Superior temporal gyrus (tissue), 1 donor: ENCODE results near the gene ODAD4.

Experiments
- DNase-seq: peaks from one replicate; pipeline ENCODE4 v3.0.0-alpha.2; 2016; ENCODE audit errors: extremely low spot score

Gene ODAD4, protein sequence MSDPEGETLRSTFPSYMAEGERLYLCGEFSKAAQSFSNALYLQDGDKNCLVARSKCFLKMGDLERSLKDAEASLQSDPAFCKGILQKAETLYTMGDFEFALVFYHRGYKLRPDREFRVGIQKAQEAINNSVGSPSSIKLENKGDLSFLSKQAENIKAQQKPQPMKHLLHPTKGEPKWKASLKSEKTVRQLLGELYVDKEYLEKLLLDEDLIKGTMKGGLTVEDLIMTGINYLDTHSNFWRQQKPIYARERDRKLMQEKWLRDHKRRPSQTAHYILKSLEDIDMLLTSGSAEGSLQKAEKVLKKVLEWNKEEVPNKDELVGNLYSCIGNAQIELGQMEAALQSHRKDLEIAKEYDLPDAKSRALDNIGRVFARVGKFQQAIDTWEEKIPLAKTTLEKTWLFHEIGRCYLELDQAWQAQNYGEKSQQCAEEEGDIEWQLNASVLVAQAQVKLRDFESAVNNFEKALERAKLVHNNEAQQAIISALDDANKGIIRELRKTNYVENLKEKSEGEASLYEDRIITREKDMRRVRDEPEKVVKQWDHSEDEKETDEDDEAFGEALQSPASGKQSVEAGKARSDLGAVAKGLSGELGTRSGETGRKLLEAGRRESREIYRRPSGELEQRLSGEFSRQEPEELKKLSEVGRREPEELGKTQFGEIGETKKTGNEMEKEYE

DNA sequence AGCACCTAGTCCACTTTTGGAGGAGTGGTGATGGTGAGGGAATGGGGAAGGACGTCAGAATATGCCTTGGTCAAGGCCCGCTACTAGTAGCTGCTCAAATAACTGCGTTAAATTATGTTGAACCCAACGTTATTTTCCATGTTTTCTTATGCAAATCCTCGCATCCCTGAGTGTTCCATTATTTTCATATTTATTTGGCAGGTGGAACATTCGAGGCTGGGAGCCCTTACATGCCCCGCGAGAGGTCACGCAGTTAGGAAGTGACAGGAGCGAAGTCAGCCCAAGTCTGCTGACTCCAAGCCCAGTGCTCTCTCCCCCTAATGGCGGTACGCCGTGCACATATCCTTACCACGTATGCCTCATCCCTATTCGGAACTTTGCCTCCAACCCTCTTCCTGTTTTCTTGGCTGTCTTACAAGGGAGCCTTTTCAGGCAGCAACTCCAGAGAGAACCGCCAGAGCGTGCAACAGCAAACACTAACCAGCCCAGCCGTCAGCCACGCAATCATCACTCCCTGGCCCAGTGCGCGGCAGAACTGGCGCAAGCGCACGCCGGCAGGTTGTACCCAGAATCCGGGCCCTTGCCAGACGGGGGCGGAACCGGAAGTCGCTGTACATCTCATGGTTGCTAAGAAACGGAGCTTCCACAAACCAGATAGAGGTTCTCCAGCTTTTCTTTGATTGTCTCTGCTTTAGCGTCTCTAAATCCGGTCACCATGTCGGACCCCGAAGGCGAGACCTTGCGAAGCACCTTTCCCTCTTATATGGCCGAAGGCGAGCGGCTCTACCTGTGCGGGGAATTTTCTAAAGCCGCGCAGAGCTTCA is at the start of gene ODAD4:
TSS of gene ODAD4 (plus strand) at position 609 of the 824 bp plus-strand sequence. CDS start at position 716, 107 bp downstream.
- DNase-seq = peak; percentile 97

DNA sequence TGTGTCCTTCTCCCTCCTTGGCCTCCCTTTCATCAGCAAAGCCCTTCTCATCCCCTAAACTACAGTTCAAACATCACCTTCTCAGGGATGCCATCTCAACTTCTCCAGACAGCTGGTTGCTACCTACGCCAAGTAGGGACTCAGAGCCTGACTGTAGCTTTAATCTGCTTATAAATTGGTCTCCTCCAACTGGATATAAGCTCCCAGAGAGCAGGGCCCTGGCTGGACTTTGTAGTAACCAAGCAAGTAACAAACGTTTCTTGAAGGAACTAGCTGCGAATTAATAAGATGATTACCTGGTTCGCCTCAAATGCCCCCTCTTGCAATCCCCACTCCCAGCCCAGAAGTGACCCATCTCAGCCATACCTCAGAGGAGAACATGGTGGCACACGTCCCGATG is 47.7 kb upstream of the ODAD4 start:
- no peak for DNase-seq

DNA sequence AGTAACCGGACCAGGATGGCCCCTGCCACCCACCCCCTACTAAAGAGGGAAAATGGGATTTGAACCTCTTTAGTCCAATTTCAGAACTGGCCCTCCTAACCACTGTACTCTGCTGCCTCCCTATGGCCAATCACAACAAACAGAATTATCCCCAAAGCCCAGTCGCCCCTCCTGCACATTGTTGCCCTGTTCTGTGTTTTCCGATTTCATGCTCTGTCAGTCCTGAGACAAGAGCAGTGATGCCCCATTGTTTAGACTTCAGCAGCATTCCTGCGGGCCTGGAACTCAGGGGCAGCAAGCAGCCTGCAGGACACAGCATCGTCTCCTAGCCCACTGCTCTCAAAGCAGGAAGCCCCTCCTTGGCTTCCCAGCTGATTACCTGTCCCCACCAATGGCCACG is 44.7 kb upstream of the ODAD4 start:
- DNase-seq = peak; percentile 37

DNA sequence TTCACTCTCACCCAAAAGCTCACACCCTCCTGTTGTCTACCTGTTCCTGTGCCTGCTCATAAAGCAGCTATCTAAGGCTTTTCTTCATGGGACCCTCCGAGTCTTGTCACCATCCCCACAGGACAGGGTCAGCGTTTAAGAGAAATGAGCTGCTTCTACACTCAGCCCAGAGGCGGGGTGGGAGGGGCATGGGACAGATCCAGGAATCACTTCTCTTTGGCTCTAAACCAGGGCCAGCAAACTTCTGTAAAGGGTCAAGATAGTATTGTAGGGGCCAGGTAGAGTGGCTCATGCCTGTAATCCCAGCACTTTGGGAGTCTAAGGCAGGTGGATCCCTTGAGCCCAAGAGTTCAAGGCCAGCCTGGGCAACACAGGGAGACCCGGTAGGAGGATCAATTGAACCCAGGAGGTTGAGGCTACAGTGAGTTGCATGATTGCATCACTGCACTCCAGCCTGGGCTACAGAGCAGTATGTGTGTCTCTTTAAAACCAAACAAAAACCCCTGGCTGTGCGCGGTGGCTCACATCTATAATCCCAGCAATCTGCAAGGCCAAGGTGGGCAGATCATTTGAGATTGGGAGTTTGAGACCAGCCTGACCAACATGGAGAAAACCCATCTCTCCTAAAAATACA is 42.0 kb upstream of the ODAD4 start:
- no peak for DNase-seq

DNA sequence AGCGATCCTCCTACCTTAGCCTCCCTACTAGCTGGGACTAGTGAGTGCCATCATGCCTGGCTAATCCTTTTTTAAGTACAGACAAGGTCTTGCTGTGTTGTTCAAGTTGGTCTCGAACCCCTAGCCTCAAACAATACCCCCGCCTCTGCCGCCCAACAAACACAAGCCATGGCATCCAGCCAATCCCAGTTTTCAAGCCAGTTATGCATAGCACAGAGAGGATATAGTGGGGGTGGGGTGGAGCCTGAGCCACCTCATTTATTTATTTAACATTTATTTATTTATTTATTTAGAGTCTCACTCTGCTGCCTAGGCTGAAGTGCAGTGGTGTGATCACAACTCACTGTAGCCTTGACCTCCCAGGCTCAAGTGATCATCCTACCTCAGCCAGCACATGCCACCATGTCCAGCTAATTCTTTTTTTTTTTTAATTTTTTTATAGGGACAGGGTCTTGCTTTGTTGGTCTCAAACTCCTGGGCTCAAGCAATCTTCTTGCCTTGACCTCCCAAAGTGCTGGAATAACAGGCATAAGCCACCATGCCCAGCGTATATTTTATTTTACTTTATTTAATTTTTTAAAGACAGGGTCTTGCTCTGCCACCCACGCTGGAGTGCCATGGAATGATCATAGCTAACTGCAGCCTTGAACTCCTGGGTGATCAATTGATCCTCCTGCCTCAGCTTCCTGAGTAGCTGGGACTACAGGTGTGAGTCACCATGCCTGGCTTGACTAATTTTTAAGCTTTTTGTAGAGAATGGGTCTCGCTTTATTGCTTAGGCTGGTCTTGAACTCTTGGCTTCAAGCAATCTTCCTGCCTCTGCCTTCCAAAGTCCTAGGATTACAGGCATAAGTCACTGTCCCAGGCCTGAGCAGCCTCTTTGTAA is 39.0 kb upstream of the ODAD4 start:
- no peak for DNase-seq

DNA sequence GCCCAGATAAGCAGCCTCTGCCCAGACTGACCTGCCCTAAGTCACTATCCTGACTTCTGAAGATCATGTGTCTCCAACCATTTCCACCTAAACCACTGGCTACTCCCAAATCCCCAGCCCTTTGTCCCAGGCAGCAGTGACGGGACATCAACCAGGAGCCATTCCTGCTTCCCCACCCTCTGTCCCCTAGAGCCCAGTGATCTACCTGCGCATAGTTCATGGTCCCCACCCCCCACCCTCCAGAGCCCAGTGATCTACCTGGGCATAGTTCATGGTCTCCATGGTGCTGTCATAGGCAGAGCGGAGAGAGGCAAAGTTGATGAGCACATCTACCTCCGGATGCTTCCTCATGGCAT is 38.4 kb upstream of the ODAD4 start:
- DNase-seq = no peak

DNA sequence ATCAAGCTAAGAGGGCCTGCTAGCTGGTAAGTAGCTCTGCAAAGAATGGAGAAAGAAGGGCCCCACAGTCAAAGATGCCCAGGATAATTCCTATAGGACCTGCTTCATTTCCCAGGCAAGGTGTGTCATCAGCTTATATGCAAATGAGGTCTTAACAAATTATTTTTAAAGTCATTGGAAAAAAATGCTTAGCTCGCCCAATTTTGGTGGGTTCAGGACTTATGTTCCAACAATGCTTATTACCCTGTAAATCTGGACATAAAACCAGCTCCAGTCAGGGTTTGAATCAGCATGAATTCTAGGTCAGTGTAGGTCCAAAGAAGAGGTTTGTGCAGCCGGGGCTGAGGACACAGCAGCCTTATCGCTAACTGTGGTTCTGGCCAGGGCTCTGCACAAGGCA is 37.0 kb upstream of the ODAD4 start:
- DNase-seq = no peak

DNA sequence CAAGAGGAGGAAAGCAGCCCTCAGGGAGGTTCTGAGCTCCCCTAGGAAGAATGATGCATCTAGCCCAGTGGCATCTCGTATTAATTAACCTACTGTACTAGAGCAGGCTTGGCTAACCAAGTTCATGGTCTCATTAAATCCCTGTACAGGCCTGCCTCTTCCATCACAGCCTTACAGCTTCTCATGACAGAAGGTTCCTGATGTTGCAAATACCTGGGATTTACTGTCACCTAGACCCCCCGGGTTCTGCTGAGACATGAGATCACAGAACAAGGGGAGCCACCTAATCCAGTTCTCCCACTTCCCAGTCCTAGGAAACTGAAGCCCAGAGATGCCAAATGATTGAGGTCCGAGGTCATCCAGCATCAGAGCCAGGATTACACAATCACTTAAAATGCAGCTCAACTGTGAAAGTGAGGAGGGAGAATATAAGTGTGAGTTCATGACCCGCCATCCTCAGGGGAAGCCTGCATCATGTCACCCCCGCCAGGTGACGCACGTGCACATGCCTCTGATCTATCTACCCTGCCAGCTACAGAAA is 35.6 kb upstream of the ODAD4 start:
- DNase-seq = no peak

DNA sequence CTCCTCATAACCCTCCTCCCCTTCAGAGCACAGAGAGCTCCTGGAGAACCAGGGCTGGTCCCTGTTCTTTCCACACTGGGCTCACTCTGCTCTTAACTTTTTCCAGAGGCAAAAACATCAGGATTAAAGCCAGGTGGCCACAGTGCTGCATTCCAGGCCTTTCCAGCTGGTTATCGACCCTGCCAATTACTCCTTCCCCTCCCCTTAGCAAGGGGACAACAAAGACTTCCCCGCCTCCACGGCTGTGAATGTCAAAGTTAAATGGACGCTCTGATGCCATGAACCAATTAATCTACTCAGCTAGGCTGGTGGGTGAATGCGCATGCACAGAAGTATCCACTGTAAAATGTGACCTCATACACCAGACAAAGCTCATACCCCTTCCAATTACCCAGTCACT is 34.8 kb upstream of the ODAD4 start:
- no peak for DNase-seq

DNA sequence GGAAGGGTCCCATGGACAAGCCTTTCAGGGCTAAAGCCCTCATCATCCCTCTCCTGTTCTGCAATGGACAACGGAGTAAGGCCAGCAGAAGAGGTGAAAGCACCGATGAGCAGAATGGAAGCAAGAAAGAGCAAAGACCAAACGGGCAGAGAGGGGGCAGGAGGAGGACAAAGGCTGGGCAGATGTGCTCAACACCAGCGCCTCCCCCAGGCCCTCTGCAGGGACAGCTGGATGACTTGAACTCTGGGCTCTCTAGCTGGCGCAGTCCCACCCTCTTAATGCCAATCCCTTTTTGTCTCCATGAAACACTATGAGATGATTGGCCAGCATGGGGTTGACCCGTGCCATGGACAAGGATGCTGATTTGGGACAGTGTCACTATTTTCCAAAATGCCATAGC is 33.7 kb upstream of the ODAD4 start:
- DNase-seq = no peak

DNA sequence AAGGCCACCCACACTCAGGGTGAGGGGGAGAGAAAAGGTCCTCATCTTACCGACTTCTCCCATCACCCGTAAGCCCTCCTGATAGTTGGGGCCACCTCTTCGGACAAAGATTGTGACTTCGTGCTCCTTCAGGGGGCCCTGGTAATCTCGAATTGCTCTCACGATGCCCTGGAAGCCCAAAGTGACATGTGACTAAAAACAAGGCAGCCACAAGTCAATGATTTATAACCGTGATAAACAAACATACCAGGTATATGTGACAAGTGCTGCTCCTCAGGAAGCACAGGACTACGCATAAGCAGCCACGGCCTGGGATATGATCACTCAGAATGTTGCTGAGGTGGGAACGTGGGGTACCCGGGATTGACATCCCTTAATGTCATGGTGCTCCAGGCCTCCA is 28.8 kb upstream of the ODAD4 start:
- no peak for DNase-seq

DNA sequence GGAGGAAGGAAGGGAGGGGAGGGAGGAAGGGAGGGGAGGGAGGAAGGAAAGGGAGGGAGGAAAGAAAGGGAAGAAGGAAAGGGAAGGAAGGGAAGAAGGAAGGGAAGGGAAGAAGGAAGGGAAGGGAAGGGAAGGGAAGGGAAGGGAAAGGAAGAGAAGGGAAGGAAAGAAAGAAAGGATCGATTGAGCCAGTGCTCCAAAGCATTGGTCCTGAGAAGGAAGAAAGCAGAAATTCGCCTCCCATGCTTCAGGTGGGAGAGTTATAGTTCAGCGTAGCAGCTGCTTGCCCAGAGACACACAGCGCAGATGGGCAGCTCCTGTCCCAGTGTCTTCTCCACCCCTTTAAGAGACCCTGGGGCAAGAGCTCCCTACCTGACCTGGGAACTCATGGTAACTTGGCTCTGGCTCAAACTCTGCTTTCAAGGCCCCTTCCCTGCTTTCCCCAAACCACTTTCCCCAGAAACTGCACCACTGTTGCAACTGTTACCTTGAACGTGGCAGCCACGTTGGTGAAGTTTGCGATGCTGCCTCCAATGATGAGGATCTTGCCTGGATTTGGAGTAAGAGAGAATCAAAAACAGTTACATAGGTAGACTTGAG is 26.1 kb upstream of the ODAD4 start:
- no peak for DNase-seq

DNA sequence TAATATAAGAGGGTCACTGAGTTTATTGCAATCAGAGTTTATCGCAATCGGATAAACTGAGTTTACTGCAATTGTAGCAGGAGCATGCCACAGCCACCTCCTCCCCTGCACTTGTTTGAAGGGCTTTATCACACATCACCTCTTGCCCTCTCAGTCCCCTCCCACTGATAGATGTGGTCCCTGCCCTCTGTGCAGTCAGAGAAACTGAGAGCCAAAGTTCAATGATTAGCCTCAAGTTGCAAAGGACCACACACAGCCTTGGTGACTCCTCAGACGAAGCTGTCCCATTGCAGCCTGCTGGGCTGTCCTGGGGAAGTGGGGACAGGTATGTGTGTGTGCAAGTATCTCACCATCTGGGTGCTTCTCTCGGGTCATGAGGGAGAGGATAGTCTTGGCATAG is 25.2 kb upstream of the ODAD4 start:
- no peak for DNase-seq

DNA sequence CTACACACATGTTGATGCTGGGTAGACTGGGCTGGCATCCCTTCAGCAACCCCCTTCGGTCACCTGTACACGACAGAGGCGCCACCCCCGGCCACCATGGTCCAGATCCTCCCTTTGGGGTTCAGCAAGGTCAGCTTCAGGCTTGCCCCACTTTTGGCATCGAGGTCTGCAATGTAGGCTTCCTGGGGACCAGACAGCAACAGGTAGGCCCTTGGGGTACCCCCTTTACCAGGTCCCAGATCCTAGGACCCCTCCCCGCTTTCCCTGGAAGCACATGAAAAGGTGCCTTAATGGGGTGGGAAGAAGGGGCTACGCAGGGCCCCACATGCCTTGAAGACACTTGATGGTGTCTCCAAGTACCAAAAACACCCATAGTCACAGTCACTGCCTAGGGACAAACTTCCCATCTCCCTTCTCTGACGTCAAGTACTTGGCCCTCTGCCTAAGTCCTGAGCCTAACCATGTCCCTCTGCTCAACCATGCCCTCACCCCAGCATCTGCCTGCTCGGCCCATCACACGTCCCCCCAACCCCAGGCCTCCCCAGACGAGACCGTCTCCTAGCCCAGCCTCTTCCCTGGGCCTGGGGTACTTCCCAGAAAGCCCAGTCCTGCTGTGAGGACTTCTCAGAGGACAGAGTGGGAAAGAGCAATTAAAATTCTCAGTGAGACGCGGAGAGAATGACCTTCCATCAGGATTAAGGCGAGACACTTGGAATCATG is 23.8 kb upstream of the ODAD4 start:
- no peak for DNase-seq

DNA sequence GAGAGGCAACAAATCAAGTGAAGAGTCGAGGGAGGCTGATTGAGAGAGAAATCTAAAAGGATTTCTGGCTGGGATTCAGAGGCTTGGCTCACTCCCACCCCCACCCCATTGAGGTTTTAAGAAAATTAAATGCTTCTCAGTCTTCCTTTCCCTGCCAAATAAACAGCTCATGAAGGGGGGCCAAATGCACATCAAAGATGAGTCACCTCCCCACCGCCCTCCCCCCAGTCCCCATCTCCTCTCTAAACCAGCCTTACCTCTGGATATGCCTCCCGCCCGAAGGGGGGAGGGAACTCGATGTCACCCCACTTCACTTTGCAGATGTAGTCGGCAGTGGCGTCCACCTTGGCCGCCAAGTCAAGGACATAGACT is 23.2 kb upstream of the ODAD4 start:
- no peak for DNase-seq

DNA sequence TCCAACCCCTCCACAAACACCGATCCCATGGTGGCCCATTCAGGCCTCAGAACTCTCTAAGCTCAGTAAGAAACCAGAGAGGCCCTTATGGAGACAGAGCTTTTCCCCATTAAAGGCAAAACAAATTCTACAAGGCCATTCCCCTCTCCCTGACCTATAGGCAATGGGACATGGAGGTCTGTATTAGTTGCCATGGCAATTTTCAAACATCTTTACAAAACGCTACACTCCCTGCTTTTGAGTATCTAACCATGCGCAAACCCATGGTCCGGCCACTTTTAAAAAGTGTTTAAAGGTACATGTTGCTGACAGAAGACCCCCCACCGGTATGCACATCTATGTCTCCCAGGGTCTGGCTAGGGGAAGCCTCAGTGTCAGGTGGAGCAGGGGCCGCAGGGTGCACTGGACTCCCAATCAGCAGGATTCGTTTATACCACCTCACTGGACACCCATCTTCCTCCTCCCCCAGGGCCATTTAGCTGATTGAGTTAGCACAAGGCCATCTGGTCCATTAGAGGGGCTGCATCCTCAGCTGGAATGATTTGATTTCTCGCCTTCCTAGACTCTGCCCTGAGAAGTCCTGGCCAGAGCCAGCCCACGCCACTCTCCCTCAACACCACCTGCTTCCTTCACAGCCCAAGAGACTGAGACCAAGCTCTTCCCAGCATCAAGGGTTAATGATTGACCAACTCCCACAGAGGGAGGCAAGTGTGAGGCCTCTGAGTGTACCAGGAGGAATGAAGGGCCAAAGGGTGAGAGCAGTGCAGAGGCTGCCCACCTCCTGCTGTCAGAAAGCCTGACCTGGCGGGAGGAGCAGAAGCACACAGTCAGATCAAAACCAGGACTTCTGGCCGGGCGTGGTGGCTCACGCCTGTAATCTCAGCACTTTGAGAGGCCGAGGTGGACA is 22.5 kb upstream of the ODAD4 start:
- no peak for DNase-seq

DNA sequence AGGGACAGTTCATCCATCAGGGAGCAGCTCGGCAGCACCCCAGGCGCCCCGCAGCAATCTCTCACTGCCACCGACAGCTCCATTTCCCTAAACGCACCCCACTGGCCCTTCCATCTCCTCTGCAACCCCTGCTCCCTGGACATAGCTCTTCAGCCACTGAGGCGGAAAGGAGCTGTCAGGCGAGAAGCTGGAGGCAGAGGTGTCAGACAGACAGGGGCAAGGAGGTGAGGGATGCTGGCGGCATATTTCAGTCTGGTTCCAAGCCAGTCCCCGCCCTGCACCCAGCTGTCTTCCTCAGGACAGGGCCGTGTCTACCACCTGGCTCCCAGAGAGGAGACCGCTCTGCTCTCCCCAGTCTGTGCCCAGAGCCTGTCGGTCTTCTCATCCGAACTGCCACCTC is 21.3 kb upstream of the ODAD4 start:
- DNase-seq = no peak

DNA sequence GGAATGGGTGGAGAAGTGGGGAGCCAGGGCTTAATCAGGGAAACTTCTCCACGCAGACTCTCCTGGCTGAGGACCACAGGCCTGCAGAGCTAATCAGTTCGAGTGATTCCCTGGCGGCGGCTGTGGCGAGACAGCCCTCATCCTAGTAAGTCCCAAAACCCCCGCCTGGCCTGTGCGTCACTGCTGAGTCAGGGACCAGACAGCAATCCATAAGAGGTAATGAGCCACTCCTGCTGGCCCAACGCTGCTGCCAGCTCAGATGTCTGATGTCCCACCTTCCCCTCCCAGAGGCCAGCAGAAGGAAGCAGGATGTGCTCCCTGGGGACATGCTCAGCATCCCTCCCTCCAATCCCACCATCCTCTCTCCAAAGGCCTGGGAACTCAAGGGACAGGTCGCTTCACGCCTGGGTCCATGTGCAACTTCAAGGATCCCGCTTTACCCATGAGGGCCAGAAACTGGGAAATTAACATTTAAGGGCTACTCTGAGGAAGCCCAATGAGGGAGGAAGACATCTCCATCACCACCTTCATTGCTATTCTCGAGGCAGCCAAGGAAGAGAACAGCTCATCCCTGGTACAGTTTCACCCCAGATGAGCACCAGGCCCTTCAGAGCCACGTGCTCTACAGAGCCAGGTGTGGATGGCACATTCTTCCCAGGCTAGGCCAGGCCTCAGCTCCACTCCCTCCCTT is 19.6 kb upstream of the ODAD4 start:
- DNase-seq = no peak
